H9 (cell line): ENCODE data around the gene MAT2A. TPM values are rescaled to one million over a fixed set of nuclear protein-coding genes. Genes with fewer than 3 reads are reported as not detected.

Experiments used
- DNase-seq: peaks from one replicate; pipeline ENCODE4 v3.0.0-alpha.2; 2017
- H2AFZ ChIP-seq: one replicate; pipeline ENCODE4 v1.6.1; 2013; ENCODE audit warnings: mild to moderate bottlenecking, low read length, control low read depth, moderate library complexity
- H2AK5ac ChIP-seq: 2 replicates; pipeline ENCODE4 v1.6.1; 2013; ENCODE audit warnings: low read length, control low read depth, mixed read lengths; ENCODE audit not compliant: insufficient read length
- H2BK120ac ChIP-seq: one replicate; pipeline ENCODE4 v1.6.1; 2013; ENCODE audit warnings: low read depth, mild to moderate bottlenecking, low read length, control low read depth, inconsistent platforms; ENCODE audit not compliant: poor library complexity, severe bottlenecking
- H2BK12ac ChIP-seq: 2 replicates; pipeline ENCODE4 v1.6.1; 2013; ENCODE audit warnings: low read length, control low read depth, mixed read lengths, low read depth; ENCODE audit not compliant: insufficient read length
- H2BK15ac ChIP-seq: 2 replicates; pipeline ENCODE4 v1.6.1; 2013; ENCODE audit warnings: low read depth, low read length, control low read depth
- H2BK20ac ChIP-seq: one replicate; pipeline ENCODE4 v1.6.1; 2013; ENCODE audit warnings: low read depth, mild to moderate bottlenecking, low read length, control low read depth, inconsistent platforms; ENCODE audit not compliant: poor library complexity, severe bottlenecking
- H2BK5ac ChIP-seq: 2 replicates; pipeline ENCODE4 v1.6.1; 2013; ENCODE audit warnings: low read length, control low read depth, mixed read lengths; ENCODE audit not compliant: insufficient read length
- H3K14ac ChIP-seq: 2 replicates; pipeline ENCODE4 v1.6.1; 2013; ENCODE audit warnings: low read length, control low read depth; ENCODE audit not compliant: insufficient read depth
- H3K18ac ChIP-seq: 2 replicates; pipeline ENCODE4 v1.6.1; 2013; ENCODE audit warnings: low read depth, mild to moderate bottlenecking, mixed read lengths, low read length, control low read depth; ENCODE audit not compliant: insufficient read length
- H3K23ac ChIP-seq: 2 replicates; pipeline ENCODE4 v1.6.1; 2013; ENCODE audit warnings: low read length, control low read depth, mixed read lengths, low read depth; ENCODE audit not compliant: insufficient read length
- H3K23me2 ChIP-seq: 2 replicates; pipeline ENCODE4 v1.6.1; 2013; ENCODE audit warnings: low read depth, mild to moderate bottlenecking, mixed read lengths, low read length, control low read depth; ENCODE audit not compliant: insufficient read length, poor library complexity, severe bottlenecking
- H3K27ac ChIP-seq: 2 replicates; pipeline ENCODE4 v1.5.1; 2013; ENCODE audit warnings: low read length, control low read depth, mixed read lengths, low read depth; ENCODE audit not compliant: insufficient read length
- H3K27me3 ChIP-seq: 2 replicates; pipeline ENCODE4 v1.6.1; 2013; ENCODE audit warnings: low read length, control low read depth, inconsistent platforms; ENCODE audit not compliant: insufficient read depth
- H3K4ac ChIP-seq: 2 replicates; pipeline ENCODE4 v1.6.1; 2013; ENCODE audit warnings: low read depth, mild to moderate bottlenecking, control low read depth, inconsistent platforms, low read length, moderate library complexity
- H3K4me1 ChIP-seq: 2 replicates; pipeline ENCODE4 v1.6.1; 2013; ENCODE audit warnings: low read length, control low read depth, inconsistent platforms; ENCODE audit not compliant: insufficient read depth
- H3K4me2 ChIP-seq: 2 replicates; pipeline ENCODE4 v1.6.1; 2013; ENCODE audit warnings: low read length, control low read depth, mixed read lengths; ENCODE audit not compliant: insufficient read length, insufficient read depth
- H3K56ac ChIP-seq: 2 replicates; pipeline ENCODE4 v1.6.1; 2013; ENCODE audit warnings: low read depth, mild to moderate bottlenecking, mixed read lengths, low read length, control low read depth; ENCODE audit not compliant: insufficient read length
- H3K79me1 ChIP-seq: 2 replicates; pipeline ENCODE4 v1.6.1; 2013; ENCODE audit warnings: low read depth, mild to moderate bottlenecking, moderate library complexity, low read length, control low read depth, inconsistent platforms; ENCODE audit not compliant: insufficient read depth, poor library complexity, severe bottlenecking
- H3K79me2 ChIP-seq: 2 replicates; pipeline ENCODE4 v1.6.1; 2013; ENCODE audit warnings: low read length, control low read depth, inconsistent platforms; ENCODE audit not compliant: insufficient read depth
- H3K9ac ChIP-seq: 2 replicates; pipeline ENCODE4 v1.6.1; 2013; ENCODE audit warnings: low read length, control low read depth, mixed read lengths; ENCODE audit not compliant: insufficient read length; ENCODE audit errors: extremely low read depth
- H3K9me3 ChIP-seq: one replicate; pipeline ENCODE4 v1.6.1; 2013; ENCODE audit warnings: low read depth, low read length, inconsistent platforms; ENCODE audit not compliant: control insufficient read depth
- H3T11ph ChIP-seq: one replicate; pipeline ENCODE4 v1.6.1; 2013; ENCODE audit warnings: mild to moderate bottlenecking, low read length, control low read depth, inconsistent platforms
- H4K20me1 ChIP-seq: one replicate; pipeline ENCODE4 v1.6.1; 2013; ENCODE audit not compliant: control insufficient read depth, insufficient read length, insufficient read depth
- H4K5ac ChIP-seq: 2 replicates; pipeline ENCODE4 v1.6.1; 2013; ENCODE audit warnings: low read depth, mild to moderate bottlenecking, mixed read lengths, low read length, control low read depth; ENCODE audit not compliant: insufficient read length
- H4K8ac ChIP-seq: replicated peaks from 2 replicates; pipeline ENCODE4 v1.6.1; 2013; ENCODE audit warnings: low read length, control low read depth, mixed read lengths, low read depth; ENCODE audit not compliant: insufficient read length
- H4K91ac ChIP-seq: 2 replicates; pipeline ENCODE4 v1.6.1; 2013; ENCODE audit warnings: low read depth, mild to moderate bottlenecking, moderate library complexity, mixed read lengths, low read length, control low read depth; ENCODE audit not compliant: insufficient read length
- H3K27ac Mint-ChIP-seq, 3 experiments: 2 replicates in 2 of 3; 3 replicates in 1 of 3; pipeline ENCODE4 v1.8.0; 2020 to 2021; ENCODE audit warnings: mixed read lengths in 3 of 3, mild to moderate bottlenecking in 1 of 3, moderate library complexity in 1 of 3
- H3K27me3 Mint-ChIP-seq: 2 replicates; pipeline ENCODE4 v1.8.0; 2021; ENCODE audit warnings: low read depth, mild to moderate bottlenecking, moderate library complexity, mixed read lengths
- H3K36me3 Mint-ChIP-seq, 3 experiments: 2 replicates in 2 of 3; 3 replicates in 1 of 3; pipeline ENCODE4 v1.8.0; 2020 to 2021; ENCODE audit warnings: low read depth in 3 of 3, mixed read lengths in 3 of 3; ENCODE audit not compliant: insufficient read depth in 1 of 3
- H3K4me1 Mint-ChIP-seq, 2 experiments: 2 replicates each; pipeline ENCODE4 v1.8.0; 2020; ENCODE audit warnings: mixed read lengths in 2 of 2
- H3K4me3 Mint-ChIP-seq, 2 experiments: 2 replicates in 1 of 2; 3 replicates in 1 of 2; pipeline ENCODE4 v1.8.0; 2020 to 2021; ENCODE audit warnings: mild to moderate bottlenecking in 2 of 2, mixed read lengths in 2 of 2, moderate library complexity in 1 of 2
- H3K9me3 Mint-ChIP-seq, 2 experiments: 2 replicates in 1 of 2; 3 replicates in 1 of 2; pipeline ENCODE4 v1.8.0; 2020; ENCODE audit warnings: mild to moderate bottlenecking in 2 of 2, mixed read lengths in 2 of 2, moderate library complexity in 1 of 2
- WGBS: extraction: QIAGEN DNeasy Blood & Tissue Kit; methylation state at CpG from one replicate; pipeline ENCODE4 v1.1.7; 2013; ENCODE audit warnings: missing lambda C conversion rate, low lambda C conversion rate, mixed read lengths; ENCODE audit not compliant: insufficient read length; ENCODE audit errors: extremely low coverage; 5-methylcytosine and 5-hydroxymethylcytosine counted together
- total RNA-seq: library from RNA; stranded (reverse); gene quantifications from 2 replicates; pipeline ENCODE4 v1.2.1, GENCODE V29; 2021
- TF ChIP-seq, protein P1 (sequence below): fragments of 200-600 bp; sonication (generic); conservative IDR thresholded peaks from 3 replicates; pipeline ENCODE4 v1.8.0; 2021; ENCODE audit warnings: antibody characterized with exemption, mild to moderate bottlenecking

MAT2A gene
- total RNA-seq, 1 experiment from 2014 or later, result 459 TPM

DNA sequence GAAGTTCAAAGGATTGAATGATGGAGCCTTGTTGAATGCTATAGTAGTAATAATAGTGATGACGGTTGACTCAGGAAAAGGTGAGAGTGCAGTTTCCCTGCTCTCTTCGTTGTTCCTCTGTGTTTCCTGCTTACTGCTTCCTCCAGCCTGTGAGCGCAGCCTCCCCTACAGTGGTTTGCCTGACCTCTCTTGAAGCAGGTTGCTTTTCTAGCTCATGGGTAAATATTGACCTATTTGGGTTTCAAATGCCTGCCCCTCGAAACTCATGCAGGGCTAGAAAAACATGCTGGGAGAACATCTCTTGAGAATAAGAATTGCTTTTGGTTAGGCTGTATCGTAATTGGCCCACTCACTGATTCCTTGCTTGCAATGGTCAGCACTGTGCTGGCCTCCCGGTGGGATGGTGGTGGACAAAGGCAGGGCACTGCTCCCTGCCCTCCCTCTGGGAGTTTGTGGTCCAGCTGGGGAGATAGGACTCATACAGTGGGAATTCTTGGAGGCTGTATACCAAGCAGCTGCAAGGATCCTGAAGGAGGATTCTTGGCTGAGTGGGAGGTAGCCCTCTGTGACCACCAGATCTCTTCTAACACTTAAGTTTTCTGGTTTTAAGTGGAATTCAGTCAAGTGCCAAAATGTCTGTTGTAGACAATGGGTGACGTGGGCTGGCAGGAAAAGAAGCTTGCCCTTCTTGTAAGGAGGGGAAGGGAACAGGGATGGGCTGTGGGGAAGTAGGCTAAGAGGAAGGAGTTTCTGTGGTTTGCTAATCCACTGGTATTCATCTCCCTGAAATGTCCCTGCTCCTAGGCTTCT lies 51.2 kb downstream of the MAT2A start:
- H3K14ac ChIP-seq, result no peak overlapping the region
- no peaks in the 10 kb centered on the region; the same call in 1 of the 2 replicates for H3K27me3 ChIP-seq
- no peak overlapping the region for H3K18ac ChIP-seq
- no peak overlapping the region for H4K5ac ChIP-seq
- H3K4me2 ChIP-seq, result no peak overlapping the region
- no CpG with 5 or more reads among the region's 7 CpGs for WGBS
- H2BK120ac ChIP-seq, result no peak overlapping the region
- H4K20me1 ChIP-seq, result no peaks in the 10 kb centered on the region
- H3K27ac ChIP-seq, result no peak overlapping the region
- H3K79me2 ChIP-seq, result no peaks in the 10 kb centered on the region
- H2BK5ac ChIP-seq, result no peak overlapping the region
- no peak overlapping the region for H3K56ac ChIP-seq
- DNase-seq, result no peak
- H3K23me2 ChIP-seq, result peaks cover 3% of the 10 kb centered on the region
- Mint-ChIP-seq H3K9me3 (no peaks in the 10 kb centered on the region; a peak in 1 of 5 replicates), H3K36me3 (no peaks in the 10 kb centered on the region), H3K4me1 (peaks cover 8 to 11% of the 10 kb centered on the region in 2 experiments), H3K4me3 (no peak overlapping the region; a peak in 2 of 5 replicates), H3K27ac (no peak overlapping the region), H3K27me3 (peaks cover 28% of the 10 kb centered on the region)
- TF ChIP-seq, protein P1, sequence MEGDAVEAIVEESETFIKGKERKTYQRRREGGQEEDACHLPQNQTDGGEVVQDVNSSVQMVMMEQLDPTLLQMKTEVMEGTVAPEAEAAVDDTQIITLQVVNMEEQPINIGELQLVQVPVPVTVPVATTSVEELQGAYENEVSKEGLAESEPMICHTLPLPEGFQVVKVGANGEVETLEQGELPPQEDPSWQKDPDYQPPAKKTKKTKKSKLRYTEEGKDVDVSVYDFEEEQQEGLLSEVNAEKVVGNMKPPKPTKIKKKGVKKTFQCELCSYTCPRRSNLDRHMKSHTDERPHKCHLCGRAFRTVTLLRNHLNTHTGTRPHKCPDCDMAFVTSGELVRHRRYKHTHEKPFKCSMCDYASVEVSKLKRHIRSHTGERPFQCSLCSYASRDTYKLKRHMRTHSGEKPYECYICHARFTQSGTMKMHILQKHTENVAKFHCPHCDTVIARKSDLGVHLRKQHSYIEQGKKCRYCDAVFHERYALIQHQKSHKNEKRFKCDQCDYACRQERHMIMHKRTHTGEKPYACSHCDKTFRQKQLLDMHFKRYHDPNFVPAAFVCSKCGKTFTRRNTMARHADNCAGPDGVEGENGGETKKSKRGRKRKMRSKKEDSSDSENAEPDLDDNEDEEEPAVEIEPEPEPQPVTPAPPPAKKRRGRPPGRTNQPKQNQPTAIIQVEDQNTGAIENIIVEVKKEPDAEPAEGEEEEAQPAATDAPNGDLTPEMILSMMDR, result no peak
- no peak overlapping the region for H3T11ph ChIP-seq
- H2BK20ac ChIP-seq, result no peak overlapping the region
- H2AFZ ChIP-seq, result no peak overlapping the region
- H2BK12ac ChIP-seq, result no peak overlapping the region
- H3K9ac ChIP-seq, result no peak overlapping the region
- H3K23ac ChIP-seq, result no peak overlapping the region
- no peaks in the 10 kb centered on the region for H3K9me3 ChIP-seq
- no peak overlapping the region for H2BK15ac ChIP-seq
- H4K8ac ChIP-seq, result no peak overlapping the region
- no peak overlapping the region for H2AK5ac ChIP-seq
- no peak overlapping the region for H3K4ac ChIP-seq
- H4K91ac ChIP-seq, result no peak overlapping the region
- no peaks in the 10 kb centered on the region for H3K79me1 ChIP-seq
- H3K4me1 ChIP-seq, result no peaks in the 10 kb centered on the region; the same call in 1 of the 2 replicates
